SK-MEL-5 (cell line): ENCODE data around the gene ZNF606. TPM values are rescaled to one million over a fixed set of nuclear protein-coding genes. Genes with fewer than 3 reads are reported as not detected.
A peak's percentile ranks its signal among the peaks of the same experiment; 100 is the strongest.

ENCODE experiments used
- DNase-seq: peaks from one replicate; pipeline ENCODE4 v3.0.0-alpha.2; 2016; ENCODE audit warnings: low read depth, low spot score
- in situ Hi-C: cut with HindIII; loops from 2 replicates; pipeline ENCODE4 v1.10.0; 2016; ENCODE audit warnings: low sequenced_read_pairs, high pct_unique_total_duplicates, low pct_unique_long_range_greater_than_20kb
- total RNA-seq: library from RNA; depleted of rRNA; stranded (reverse); fragments of >200 nt; shearing (Covaris generic); gene quantifications from 2 replicates; pipeline ENCODE4 v1.2.3, GENCODE V29; 2014; rRNA removed

The ZNF606 gene
- total RNA-seq, 1 experiment from 2014 or later, result 5.5 TPM

DNA sequence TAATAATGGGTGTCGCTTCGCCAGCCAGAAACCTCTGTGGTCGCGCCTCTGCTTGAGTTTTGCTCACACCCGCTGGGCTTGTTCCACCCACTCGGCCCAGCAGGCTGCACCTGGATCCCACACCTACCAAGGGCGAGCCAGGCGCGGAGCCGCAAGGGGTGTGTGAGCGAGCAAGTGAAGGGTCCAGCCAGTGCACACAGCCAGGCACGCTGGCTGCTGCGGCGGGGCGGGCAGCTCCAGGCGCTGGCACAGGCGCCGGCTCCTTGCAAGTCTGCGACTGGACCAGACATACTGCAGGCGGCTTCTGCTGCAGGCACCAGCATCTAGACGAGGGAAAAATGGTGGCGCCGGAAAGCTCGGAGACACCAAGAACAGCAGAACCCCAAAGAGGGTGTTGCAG lies 53.3 kb downstream of the ZNF606 start:
- in situ Hi-C loops, result no loop called here
- no peak for DNase-seq

DNA sequence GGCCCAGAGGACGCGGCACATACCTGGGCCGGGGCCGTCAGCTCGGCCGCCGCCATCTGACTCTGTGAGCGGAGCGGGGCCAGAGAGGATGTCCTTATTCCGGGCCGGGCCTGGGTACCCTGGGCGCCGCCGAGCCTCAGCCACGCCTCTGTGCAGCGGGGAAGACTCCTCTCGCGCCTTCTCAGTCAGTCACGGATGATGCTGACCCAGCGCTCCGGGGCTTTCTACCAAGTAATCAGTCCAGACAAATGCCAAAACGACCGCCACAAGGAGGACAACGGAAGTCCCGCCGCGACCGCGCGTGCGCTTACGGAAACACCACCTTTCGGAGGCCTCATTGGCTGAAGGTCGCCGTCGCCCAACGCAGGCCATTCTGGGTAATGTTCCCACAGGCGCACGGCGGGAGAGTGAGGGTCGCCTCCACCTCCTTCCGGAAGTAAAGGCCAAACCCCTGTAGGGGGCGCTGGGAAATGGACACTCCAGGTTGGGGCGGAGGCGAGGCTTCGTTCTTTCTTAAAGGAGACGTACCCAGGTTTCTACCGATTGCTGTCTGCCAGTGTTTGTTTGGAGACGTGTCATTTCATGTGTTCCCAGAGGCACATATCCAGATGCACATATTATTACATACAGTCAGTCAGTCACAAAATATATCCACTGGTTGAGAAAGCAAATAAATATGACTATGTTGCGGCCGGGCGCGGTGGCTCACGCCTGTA lies 55.0 kb downstream of the ZNF606 start, which contains the start of gene ZNF256:
ZNF256 (minus strand) TSS at position 288 of the 716 bp plus-strand sequence; CDS start at position 56, 232 bp downstream.
- DNase-seq, result peak; percentile 93
- in situ Hi-C loops, result no loop called here

DNA sequence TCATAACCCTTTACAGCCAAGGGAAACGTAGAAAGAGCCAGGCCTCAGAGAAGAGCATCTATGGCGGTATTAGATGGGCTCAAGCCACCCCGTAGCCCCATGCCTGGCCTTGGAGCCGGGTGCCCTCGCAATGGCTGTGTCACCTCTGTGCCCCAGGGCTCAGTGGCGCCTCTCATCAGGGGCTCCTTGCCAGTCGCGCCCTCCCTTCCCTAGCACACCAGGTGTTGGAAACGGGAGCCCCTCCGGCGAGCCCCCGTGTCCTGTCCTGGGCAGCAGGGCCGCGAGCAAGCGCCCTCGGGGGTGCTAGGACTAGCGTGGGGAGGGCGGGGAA lies 55.6 kb downstream of the ZNF606 start:
- in situ Hi-C loops, result no loop called here

DNA sequence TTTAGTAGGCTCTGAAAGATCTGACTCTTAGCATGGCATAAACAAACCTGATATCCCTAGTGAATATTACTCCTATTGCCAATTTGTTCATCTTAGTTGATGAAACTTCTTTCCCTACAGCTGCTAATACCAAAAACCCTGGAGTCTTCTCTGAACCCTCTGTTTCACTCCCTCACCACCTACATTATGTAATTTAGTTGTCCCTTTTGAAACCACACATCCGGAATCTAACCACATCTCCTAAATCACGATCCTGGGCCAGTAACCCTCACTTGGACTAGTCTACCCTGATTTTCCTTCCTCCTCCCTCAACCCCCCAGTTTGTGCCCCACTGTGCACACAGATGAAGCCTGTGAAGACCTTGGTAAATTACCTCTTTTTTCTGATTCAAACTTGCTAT lies 56.3 kb downstream of the ZNF606 start:
- DNase-seq, result no peak
- in situ Hi-C loops, result no loop called here

More for the DNA sequence above, 55.6 kb downstream of the ZNF606 start:
- DNase-seq, result no peak

DNA sequence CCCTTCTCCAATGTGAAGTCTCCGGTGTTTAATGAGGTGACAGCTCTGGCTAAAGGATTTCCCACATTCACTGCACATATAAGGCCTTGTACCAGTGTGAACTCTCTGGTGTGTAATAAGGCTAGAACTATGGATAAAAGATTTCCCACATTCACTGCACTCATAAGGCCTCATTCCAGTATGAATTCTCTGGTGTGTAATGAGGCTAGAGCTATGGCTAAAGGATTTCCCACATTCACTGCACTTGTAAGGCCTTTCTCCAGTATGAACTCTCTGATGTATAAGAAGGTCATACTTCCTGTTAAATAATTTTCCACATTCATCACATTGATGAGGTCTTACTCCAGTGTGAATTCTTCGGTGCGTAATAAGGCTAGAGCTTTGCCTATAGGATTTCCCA lies 61.0 kb downstream of the ZNF606 start:
- in situ Hi-C loops, result no loop called here
- DNase-seq, result no peak

DNA sequence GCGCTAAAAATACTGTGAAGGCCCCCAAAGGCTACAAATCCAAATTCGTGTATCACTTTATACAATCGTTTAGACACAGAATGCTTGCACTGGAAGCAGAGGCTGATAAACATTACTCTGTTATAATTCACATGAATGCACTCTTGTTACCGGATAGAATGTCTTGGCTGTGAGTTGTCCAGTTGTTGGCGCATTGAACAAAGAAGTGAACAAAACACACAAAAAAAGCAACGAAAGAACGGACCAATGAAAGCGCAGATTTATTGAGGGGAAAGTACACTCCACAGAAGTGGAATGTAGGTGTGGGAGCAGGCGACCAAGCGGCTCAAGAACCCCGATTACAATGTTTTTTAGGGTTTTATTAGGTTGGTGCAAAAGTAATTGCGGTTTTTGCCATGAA lies 66.9 kb downstream of the ZNF606 start:
- in situ Hi-C loops, result no loop called here
- no peak for DNase-seq

DNA sequence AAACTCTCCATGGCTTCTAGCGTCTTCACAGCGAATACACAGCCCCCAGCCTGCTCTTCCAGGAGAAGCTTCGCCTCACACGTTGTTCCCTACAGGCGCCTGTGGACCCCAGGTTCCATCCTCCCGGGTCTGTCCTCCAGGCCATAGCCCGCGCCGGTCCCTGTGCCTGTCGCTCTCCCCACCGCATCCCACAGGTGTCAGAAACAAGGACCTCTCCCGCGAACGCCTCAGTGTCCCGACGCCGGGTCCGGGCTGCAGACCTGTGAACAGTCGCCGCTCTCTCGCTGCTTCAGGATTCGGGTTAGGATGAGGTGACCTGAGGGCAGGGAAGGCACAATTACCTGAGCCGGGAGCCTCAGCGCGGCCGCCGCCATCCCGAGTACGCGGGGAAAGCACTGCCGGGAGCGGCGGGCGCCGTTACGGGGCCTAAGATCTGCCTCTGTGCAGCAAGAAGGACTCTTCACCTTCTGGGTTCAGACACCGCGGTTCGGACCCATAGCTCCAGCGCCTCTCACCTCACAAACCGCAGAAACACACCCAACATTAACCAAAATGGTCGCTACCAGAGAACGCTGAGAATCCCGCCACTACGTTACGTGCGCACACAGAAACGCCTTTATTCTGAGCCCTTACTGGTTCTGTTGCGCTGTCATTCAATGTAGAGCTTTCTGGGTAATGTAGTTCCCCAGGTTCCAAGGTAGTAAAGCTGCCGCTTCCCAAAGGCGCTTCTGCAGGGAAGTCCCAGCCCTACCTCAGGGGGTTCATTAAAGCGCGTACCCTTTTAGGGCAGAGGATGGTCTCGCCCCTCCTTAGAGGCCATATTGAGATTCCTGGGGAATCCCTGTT lies 67.6 kb downstream of the ZNF606 start, which contains the start of gene ZNF418:
ZNF418 (minus strand) TSS at position 583 of the 846 bp plus-strand sequence. CDS start 1,580 bp downstream, outside the sequence.
- in situ Hi-C loops, result no loop called here

DNA sequence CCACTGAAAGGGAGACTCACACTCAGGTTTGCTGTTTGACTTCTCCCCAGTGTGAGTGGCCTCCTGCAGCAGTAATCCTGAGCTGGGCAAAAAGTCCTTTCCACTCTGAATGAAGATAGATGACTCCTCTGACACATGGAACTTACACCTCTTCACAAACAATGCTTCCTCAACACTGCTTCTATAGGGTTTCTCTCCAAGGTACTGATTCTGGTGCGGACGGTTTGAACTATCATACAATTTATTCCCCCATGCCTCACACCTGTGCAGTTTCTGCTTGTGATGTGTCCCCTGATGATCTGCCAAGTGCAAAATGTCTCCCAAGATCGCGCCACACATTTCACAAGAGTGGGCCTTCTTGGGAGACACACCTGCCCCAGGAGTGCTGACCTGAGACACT lies 75.0 kb downstream of the ZNF606 start:
- DNase-seq, result no peak
- in situ Hi-C loops, result no loop called here

More for the DNA sequence above, 67.6 kb downstream of the ZNF606 start, which contains the start of gene ZNF418:
- peak; percentile 60 for DNase-seq

Other genes with a start within 250 kb of the ZNF606 start
- gene ZNF586, start 233.1 kb downstream of the ZNF606 start, total RNA-seq, result 9.4 and 10.0 TPM in 2 replicates
- 4.5 and 4.9 TPM in 2 replicates for gene ZNF552, start 187.9 kb downstream of the ZNF606 start, total RNA-seq
- gene ZNF587B, start 172.5 kb downstream of the ZNF606 start, total RNA-seq, result 19.0 and 21.2 TPM in 2 replicates
- 10.2 and 13.2 TPM in 2 replicates for gene ZNF587, start 153.0 kb downstream of the ZNF606 start, total RNA-seq
- 0.48 and 1.6 TPM in 2 replicates for gene ZNF814, start 113.8 kb downstream of the ZNF606 start, total RNA-seq
- 7.7 and 8.1 TPM in 2 replicates for gene ZNF417, start 86.2 kb downstream of the ZNF606 start, total RNA-seq
- 0.45 and 3.5 TPM in 2 replicates for gene ZNF418, start 67.4 kb downstream of the ZNF606 start, total RNA-seq
- gene ZNF256, start 55.1 kb downstream of the ZNF606 start, total RNA-seq, result 3.6 and 4.2 TPM in 2 replicates
- gene C19orf18, start 28.3 kb downstream of the ZNF606 start, total RNA-seq, result not detected in 2 replicates
- gene ZSCAN1, start 31.2 kb upstream of the ZNF606 start, total RNA-seq, result not detected in 2 replicates
- 0.21 and 0.42 TPM in 2 replicates for gene ZNF135, start 56.5 kb upstream of the ZNF606 start, total RNA-seq
- 2.8 and 3.6 TPM in 2 replicates for gene ZSCAN18, start 95.4 kb upstream of the ZNF606 start, total RNA-seq
- gene ZNF329, start 148.0 kb upstream of the ZNF606 start, total RNA-seq, result 9.3 and 10.7 TPM in 2 replicates
- gene ZNF274, start 180.2 kb upstream of the ZNF606 start, total RNA-seq, result 11.9 and 14.3 TPM in 2 replicates
- gene ZNF544, start 226.1 kb upstream of the ZNF606 start, total RNA-seq, result 7.6 and 8.3 TPM in 2 replicates